Left colon (tissue), 2 donors: ENCODE measurements around the gene SLC6A9. TPM values are rescaled to one million over a fixed set of nuclear protein-coding genes. Genes with fewer than 3 reads are reported as not detected.

ENCODE experiments used
- total RNA-seq, 2 donors: library from RNA; stranded (reverse); fragmentation: NEBNext Ultra II Directional; extraction: Animal tissue kit (Norgen Biotek cat#: 25700); gene quantifications; one replicate each; pipeline ENCODE4 v1.2.1, GENCODE V29; 2021
- donor health status: DM: no; HTN: no; CAD: no.
- donor health status: DM: yes; HTN: yes; CAD: no.

SLC6A9 gene
- total RNA-seq, 2 donors from 2014 or later, result 35.3 to 42.3 TPM

Other genes starting within 250 kb of the SLC6A9 start
- gene ARTN, start 97.7 kb downstream of the SLC6A9 start, total RNA-seq, result 10 to 100 TPM in 1 of 2 donors, 1 to 10 TPM in 1; 5.3 to 11.1 TPM
- 10 to 100 TPM; 19.2 to 27.4 TPM for gene IPO13, start 84.5 kb downstream of the SLC6A9 start, total RNA-seq
- gene DPH2, start 61.5 kb downstream of the SLC6A9 start, total RNA-seq, result 10 to 100 TPM; 17.8 to 24.7 TPM
- 100 to 1,000 TPM; 166 to 182 TPM for gene ATP6V0B, start 56.5 kb downstream of the SLC6A9 start, total RNA-seq
- gene B4GALT2, start 52.3 kb downstream of the SLC6A9 start, total RNA-seq, result 10 to 100 TPM; 22.7 to 28.6 TPM
- gene CCDC24, start 39.9 kb downstream of the SLC6A9 start, total RNA-seq, result 10 to 100 TPM; 22.4 to 22.6 TPM
- gene KLF17, start 87.4 kb upstream of the SLC6A9 start, total RNA-seq, result under 1 TPM in 1 of 2 donors, not detected in 1; 0.11 TPM
- gene KLF18, start 110.2 kb upstream of the SLC6A9 start, total RNA-seq, result not detected
- 10 to 100 TPM; 39.0 to 44.4 TPM for gene DMAP1, start 182.0 kb upstream of the SLC6A9 start, total RNA-seq